HEK293 (cell line): Measurements from ENCODE around the gene CRYGN.

ENCODE experiments used
- CTCF ChIA-PET: fragments of 350-600 bp; formaldehyde crosslinking; extraction: SDS; loops from one replicate; lab custom pipeline; 2021; ENCODE audit warnings: antibody characterized with exemption; lab: Yijun Ruan, JAX
- POLR2A ChIA-PET: fragments of 300-600 bp; formaldehyde crosslinking; extraction: SDS; loops from one replicate; lab custom pipeline; 2020; ENCODE audit warnings: antibody characterized with exemption, inconsistent platforms; lab: Yijun Ruan, JAX
- H3K27ac ChIP-seq: fragments of 200-500 bp; sonication (Bioruptor generic); 2 replicates; pipeline ENCODE4 v1.5.1; 2014; ENCODE audit warnings: low read depth, low read length, control low read depth, inconsistent platforms; ENCODE audit errors: extremely low read depth
- H3K36me3 ChIP-seq, 2 experiments: fragments of 200-500 bp in 1 of 2; sonication (Bioruptor generic) in 1 of 2; 1 replicate in 1 of 2; 2 replicates in 1 of 2; pipeline ENCODE4 v1.5.1; 2014 to 2017; ENCODE audit warnings: inconsistent platforms in 2 of 2, low read length in 2 of 2; ENCODE audit not compliant: control insufficient read depth in 2 of 2, insufficient read depth in 1 of 2
- H3K4me1 ChIP-seq: fragments of 200-500 bp; sonication (Bioruptor generic); 2 replicates; pipeline ENCODE4 v1.5.1; 2014; ENCODE audit warnings: mild to moderate bottlenecking, low read length, inconsistent platforms; ENCODE audit not compliant: control insufficient read depth, insufficient read depth
- H3K4me3 ChIP-seq: 2 replicates; pipeline ENCODE4 v1.5.1; 2011; ENCODE audit warnings: low read depth, mild to moderate bottlenecking, control low read depth, low read length, moderate library complexity
- H3K9me3 ChIP-seq: fragments of 200-500 bp; sonication (Bioruptor generic); 2 replicates; pipeline ENCODE4 v1.5.1; 2014; ENCODE audit warnings: low read depth, low read length, inconsistent platforms; ENCODE audit not compliant: control insufficient read depth, insufficient read depth
- GLIS1 ChIP-seq: fragments of 450-650 bp; formaldehyde crosslinking; IDR thresholded peaks from 2 replicates; pipeline ENCODE4 v1.5.1; 2016; ENCODE audit warnings: missing biosample characterization, missing genetic modification characterization
- HOXC10 ChIP-seq: sonication (generic); formaldehyde crosslinking; IDR thresholded peaks from 2 replicates; pipeline ENCODE4 v1.8.1; 2023; ENCODE audit warnings: mild to moderate bottlenecking, missing genetic modification reagents
- SP3 ChIP-seq: fragments of 450-650 bp; formaldehyde crosslinking; IDR thresholded peaks from 2 replicates; pipeline ENCODE4 v1.5.1; 2016; ENCODE audit warnings: missing biosample characterization, missing genetic modification characterization
- ZFP41 ChIP-seq: fragments of 450-650 bp; formaldehyde crosslinking; IDR thresholded peaks from 2 replicates; pipeline ENCODE4 v1.5.1; 2016; ENCODE audit warnings: missing biosample characterization, missing genetic modification characterization, borderline replicate concordance
- ZNF146 ChIP-seq: fragments of 450-650 bp; formaldehyde crosslinking; IDR thresholded peaks from 2 replicates; pipeline ENCODE4 v1.5.1; 2016; ENCODE audit warnings: missing biosample characterization, missing genetic modification characterization
- ZNF266 ChIP-seq: fragments of 450-650 bp; formaldehyde crosslinking; IDR thresholded peaks from 2 replicates; pipeline ENCODE4 v1.5.1; 2016; ENCODE audit warnings: missing biosample characterization, missing genetic modification characterization, low read depth
- ZNF549 ChIP-seq: fragments of 450-650 bp; IDR thresholded peaks from 2 replicates; pipeline ENCODE4 v1.5.1; 2018; ENCODE audit warnings: missing biosample characterization, missing genetic modification characterization, mild to moderate bottlenecking, inconsistent platforms, moderate library complexity
- ZNF624 ChIP-seq: fragments of 450-650 bp; formaldehyde crosslinking; IDR thresholded peaks from 2 replicates; pipeline ENCODE4 v1.5.1; 2017; ENCODE audit warnings: missing biosample characterization, missing genetic modification characterization
- ZNF626 ChIP-seq: fragments of 450-650 bp; sonication (Bioruptor Pico); formaldehyde crosslinking; IDR thresholded peaks from 2 replicates; pipeline ENCODE4 v1.5.1; 2018; ENCODE audit warnings: missing biosample characterization, missing genetic modification characterization, inconsistent platforms
- ZNF629 ChIP-seq: fragments of 450-650 bp; formaldehyde crosslinking; IDR thresholded peaks from 2 replicates; pipeline ENCODE4 v1.5.1; 2017; ENCODE audit warnings: missing biosample characterization, missing genetic modification characterization
- TF ChIP-seq, protein P1 (sequence below): fragments of 450-650 bp; formaldehyde crosslinking; IDR thresholded peaks from 2 replicates; pipeline ENCODE4 v1.5.0; 2017; ENCODE audit warnings: missing biosample characterization, missing genetic modification characterization, borderline replicate concordance
- TF ChIP-seq, protein P2 (sequence below): fragments of 450-650 bp; formaldehyde crosslinking; IDR thresholded peaks from 2 replicates; pipeline ENCODE4 v1.5.1; 2016; ENCODE audit warnings: missing biosample characterization, missing genetic modification characterization
- TF ChIP-seq, protein P3 (sequence below): IDR thresholded peaks from 2 replicates; pipeline ENCODE4 v1.6.1; 2011; ENCODE audit warnings: mild to moderate bottlenecking, low read depth, low read length, borderline replicate concordance

The CRYGN gene

DNA sequence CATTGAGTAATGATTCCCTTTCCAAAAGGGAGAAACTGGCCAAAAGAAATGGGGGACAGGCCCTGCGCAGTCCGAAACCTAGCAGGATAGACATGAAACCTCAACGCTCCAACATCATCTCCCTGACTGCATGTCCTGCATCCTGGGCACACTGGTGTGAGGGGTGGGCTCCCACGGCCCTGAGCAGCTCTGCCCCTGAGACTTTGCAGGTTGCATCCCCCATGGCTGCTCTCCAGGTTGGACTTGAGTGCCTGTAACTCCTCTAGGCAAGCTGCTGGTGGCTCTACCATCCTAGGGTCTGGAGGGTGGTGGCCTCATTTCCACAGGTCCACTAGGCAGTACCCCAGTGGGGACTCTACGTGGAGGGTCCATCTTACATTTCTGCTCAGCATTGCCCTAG, 16.3 kb upstream of the CRYGN start:
- Histone ChIP-seq H3K36me3 (no peaks in the 10 kb centered on the region), H3K4me1 (no peaks in the 10 kb centered on the region; the same call in 1 of the 2 replicates), H3K27ac (no peak overlapping the region), H3K9me3 (no peaks in the 10 kb centered on the region), H3K4me3 (no peak overlapping the region)
- POLR2A ChIA-PET, result no interaction called here
- CTCF ChIA-PET, result no interaction called here
- TF ChIP-seq ZNF549 (no peak), ZNF146 (tag by site-specific recombination) (no peak), HOXC10 (CRISPR knock-in tag) (no peak)

DNA sequence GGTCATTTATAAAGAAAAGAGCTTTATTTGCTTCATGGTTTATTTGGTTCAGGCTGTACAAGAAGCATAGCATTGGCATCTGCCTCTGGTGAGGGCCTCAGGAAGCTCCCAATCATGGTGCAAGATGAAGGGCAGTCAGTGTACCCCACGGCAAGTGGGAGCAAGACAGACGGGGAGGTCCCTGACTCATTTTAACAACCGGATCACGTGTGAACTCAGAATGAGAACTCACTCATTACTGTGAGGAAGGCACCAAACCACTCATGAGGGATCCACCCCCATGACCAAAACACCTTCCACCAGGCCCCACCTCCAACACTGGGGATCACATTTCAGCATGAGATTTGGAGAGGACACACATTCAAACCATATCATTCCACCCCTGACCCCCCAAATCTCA, 15.7 kb upstream of the CRYGN start:
- H3K4me1 ChIP-seq, result no peaks in the 10 kb centered on the region; the same call in 1 of the 2 replicates
- TF ChIP-seq ZNF266 (tag by site-specific recombination), result no peak
- no peak for TF ChIP-seq GLIS1 (tag by site-specific recombination)
- TF ChIP-seq, protein P1, sequence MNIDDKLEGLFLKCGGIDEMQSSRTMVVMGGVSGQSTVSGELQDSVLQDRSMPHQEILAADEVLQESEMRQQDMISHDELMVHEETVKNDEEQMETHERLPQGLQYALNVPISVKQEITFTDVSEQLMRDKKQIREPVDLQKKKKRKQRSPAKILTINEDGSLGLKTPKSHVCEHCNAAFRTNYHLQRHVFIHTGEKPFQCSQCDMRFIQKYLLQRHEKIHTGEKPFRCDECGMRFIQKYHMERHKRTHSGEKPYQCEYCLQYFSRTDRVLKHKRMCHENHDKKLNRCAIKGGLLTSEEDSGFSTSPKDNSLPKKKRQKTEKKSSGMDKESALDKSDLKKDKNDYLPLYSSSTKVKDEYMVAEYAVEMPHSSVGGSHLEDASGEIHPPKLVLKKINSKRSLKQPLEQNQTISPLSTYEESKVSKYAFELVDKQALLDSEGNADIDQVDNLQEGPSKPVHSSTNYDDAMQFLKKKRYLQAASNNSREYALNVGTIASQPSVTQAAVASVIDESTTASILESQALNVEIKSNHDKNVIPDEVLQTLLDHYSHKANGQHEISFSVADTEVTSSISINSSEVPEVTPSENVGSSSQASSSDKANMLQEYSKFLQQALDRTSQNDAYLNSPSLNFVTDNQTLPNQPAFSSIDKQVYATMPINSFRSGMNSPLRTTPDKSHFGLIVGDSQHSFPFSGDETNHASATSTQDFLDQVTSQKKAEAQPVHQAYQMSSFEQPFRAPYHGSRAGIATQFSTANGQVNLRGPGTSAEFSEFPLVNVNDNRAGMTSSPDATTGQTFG, result no peak
- TF ChIP-seq, protein P2, sequence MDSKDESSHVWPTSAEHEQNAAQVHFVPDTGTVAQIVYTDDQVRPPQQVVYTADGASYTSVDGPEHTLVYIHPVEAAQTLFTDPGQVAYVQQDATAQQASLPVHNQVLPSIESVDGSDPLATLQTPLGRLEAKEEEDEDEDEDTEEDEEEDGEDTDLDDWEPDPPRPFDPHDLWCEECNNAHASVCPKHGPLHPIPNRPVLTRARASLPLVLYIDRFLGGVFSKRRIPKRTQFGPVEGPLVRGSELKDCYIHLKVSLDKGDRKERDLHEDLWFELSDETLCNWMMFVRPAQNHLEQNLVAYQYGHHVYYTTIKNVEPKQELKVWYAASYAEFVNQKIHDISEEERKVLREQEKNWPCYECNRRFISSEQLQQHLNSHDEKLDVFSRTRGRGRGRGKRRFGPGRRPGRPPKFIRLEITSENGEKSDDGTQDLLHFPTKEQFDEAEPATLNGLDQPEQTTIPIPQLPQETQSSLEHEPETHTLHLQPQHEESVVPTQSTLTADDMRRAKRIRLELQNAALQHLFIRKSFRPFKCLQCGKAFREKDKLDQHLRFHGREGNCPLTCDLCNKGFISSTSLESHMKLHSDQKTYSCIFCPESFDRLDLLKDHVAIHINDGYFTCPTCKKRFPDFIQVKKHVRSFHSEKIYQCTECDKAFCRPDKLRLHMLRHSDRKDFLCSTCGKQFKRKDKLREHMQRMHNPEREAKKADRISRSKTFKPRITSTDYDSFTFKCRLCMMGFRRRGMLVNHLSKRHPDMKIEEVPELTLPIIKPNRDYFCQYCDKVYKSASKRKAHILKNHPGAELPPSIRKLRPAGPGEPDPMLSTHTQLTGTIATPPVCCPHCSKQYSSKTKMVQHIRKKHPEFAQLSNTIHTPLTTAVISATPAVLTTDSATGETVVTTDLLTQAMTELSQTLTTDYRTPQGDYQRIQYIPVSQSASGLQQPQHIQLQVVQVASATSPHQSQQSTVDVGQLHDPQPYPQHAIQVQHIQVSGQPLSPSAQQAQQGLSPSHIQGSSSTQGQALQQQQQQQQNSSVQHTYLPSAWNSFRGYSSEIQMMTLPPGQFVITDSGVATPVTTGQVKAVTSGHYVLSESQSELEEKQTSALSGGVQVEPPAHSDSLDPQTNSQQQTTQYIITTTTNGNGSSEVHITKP (tag by site-specific recombination), result peak; percentile 24; the same call in 1 of the 2 replicates
- ChIA-PET CTCF (no interaction called here), POLR2A (no interaction called here)
- H3K27ac ChIP-seq, result no peak overlapping the region
- H3K36me3 ChIP-seq, result no peaks in the 10 kb centered on the region
- no peak overlapping the region for H3K4me3 ChIP-seq
- H3K9me3 ChIP-seq, result no peaks in the 10 kb centered on the region

DNA sequence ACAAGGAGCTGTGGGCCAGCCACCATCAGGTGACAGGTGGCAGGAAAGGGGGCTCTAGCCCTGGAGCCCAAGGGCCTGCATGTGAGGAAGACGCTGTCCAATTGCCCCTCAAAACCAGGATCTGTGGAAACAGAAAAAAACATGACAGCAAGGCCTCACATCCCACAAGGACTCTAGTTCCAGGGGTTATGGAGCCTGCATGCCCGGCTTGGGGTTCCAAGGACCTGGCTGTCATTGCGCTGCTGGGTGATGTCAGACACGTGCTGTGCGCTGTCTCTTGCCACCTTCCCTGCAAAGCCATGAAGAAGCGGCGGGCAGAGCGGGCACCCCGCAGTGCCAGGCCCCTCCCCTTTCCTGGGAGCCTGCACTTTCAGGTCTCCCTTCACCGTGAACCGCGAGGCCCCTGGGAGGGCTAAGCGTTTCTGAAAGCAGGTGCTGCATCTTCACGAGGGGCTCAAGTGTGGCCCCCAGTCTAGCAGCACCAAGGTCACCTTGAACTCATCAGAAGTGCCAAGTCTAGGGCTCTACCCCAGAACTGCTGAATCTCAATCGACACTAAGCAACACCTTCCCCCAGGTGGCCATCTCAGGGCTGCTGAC, 15.1 kb upstream of the CRYGN start:
- CTCF ChIA-PET, result no interaction called here
- no peaks in the 10 kb centered on the region; the same call in 1 of the 2 replicates for H3K4me1 ChIP-seq
- H3K27ac ChIP-seq, result no peak overlapping the region
- POLR2A ChIA-PET, result interaction anchor here (0.5 kb wide), 1 partner anchor 234 kb away, joined by 4 read pairs; no protein-coding TSS in a partner anchor
- H3K9me3 ChIP-seq, result no peaks in the 10 kb centered on the region
- no peak overlapping the region for H3K4me3 ChIP-seq
- TF ChIP-seq ZNF626 (tag by site-specific recombination), result no peak
- TF ChIP-seq, protein P3, sequence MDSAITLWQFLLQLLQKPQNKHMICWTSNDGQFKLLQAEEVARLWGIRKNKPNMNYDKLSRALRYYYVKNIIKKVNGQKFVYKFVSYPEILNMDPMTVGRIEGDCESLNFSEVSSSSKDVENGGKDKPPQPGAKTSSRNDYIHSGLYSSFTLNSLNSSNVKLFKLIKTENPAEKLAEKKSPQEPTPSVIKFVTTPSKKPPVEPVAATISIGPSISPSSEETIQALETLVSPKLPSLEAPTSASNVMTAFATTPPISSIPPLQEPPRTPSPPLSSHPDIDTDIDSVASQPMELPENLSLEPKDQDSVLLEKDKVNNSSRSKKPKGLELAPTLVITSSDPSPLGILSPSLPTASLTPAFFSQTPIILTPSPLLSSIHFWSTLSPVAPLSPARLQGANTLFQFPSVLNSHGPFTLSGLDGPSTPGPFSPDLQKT, result no peak
- no peak for TF ChIP-seq ZNF629 (tag by site-specific recombination)
- no peak for TF ChIP-seq ZNF624 (tag by site-specific recombination)
- TF ChIP-seq ZFP41 (tag by site-specific recombination), result no peak
- no peak for TF ChIP-seq SP3 (tag by site-specific recombination)
- H3K36me3 ChIP-seq, result no peaks in the 10 kb centered on the region
